Prostate gland (tissue), 2 donors: ENCODE data around the gene LARP6.

Experiments used
- POLR2A ChIP-seq: fragments of 450-650 bp; IDR thresholded peaks from one replicate; pipeline ENCODE4 v1.6.1; 2016; ENCODE audit warnings: antibody characterized with exemption, mild to moderate bottlenecking
- POLR2AphosphoS5 ChIP-seq: sonication (generic); formaldehyde crosslinking; IDR thresholded peaks from one replicate; pipeline ENCODE4 v1.6.1; 2017; ENCODE audit warnings: antibody characterized with exemption
- TF ChIP-seq, protein P1 (sequence below), 4 experiments: fragments of 200-600 bp in 2 of 4; fragments of 450-650 bp in 2 of 4; sonication (generic) in 2 of 4; IDR thresholded peaks; 1 replicate in 3 of 4; 2 replicates in 1 of 4; pipeline ENCODE4 v1.5.1; 2016 to 2019; ENCODE audit warnings: antibody characterized with exemption in 4 of 4, mild to moderate bottlenecking in 2 of 4, moderate library complexity in 2 of 4

DNA sequence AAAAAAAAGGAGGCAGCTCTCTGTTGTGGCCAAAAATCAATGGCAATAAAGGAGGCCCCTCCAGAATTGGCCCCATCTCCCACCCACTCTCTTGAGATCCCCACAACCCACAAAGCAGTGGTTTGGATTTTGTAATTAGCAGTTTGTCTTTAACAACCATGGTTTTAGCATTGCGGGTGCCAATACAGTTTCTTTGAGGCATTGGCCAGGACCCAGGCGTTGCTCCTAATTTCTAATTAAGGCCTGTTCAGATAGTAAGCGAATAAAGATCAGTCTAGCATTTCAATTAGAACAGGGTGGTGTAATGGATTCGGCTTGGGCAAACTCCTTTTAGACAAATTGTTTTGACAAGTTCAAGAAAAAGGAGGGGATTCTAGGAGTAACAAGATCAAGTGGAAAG lies 67.0 kb downstream of the LARP6 start:
- TF ChIP-seq, protein P1, sequence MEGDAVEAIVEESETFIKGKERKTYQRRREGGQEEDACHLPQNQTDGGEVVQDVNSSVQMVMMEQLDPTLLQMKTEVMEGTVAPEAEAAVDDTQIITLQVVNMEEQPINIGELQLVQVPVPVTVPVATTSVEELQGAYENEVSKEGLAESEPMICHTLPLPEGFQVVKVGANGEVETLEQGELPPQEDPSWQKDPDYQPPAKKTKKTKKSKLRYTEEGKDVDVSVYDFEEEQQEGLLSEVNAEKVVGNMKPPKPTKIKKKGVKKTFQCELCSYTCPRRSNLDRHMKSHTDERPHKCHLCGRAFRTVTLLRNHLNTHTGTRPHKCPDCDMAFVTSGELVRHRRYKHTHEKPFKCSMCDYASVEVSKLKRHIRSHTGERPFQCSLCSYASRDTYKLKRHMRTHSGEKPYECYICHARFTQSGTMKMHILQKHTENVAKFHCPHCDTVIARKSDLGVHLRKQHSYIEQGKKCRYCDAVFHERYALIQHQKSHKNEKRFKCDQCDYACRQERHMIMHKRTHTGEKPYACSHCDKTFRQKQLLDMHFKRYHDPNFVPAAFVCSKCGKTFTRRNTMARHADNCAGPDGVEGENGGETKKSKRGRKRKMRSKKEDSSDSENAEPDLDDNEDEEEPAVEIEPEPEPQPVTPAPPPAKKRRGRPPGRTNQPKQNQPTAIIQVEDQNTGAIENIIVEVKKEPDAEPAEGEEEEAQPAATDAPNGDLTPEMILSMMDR (IDR thresholded peaks at IDR 0.05): no peak
- TF ChIP-seq POLR2A: no peak
- no peak for TF ChIP-seq POLR2AphosphoS5
